Measurements from ENCODE around the gene TSPAN15. TPM values are rescaled to one million over a fixed set of nuclear protein-coding genes. Genes with fewer than 3 reads are reported as not detected.
"Not testable (repeated sequence)": the region's sequence is repeated elsewhere in the genome, so short reads cannot be mapped to it uniquely, and the experiment has no call there.

The TSPAN15 gene
- polyA plus RNA-seq, 1 donor = 69.4 TPM

GRCh38 chr10:69502589-69502988 is 51.3 kb downstream of the TSPAN15 start:
- no peak for DNase-seq

GRCh38 chr10:69503001-69503895 is 52.0 kb downstream of the TSPAN15 start:
- DNase-seq = no peak

GRCh38 chr10:69503896-69504265 is 52.6 kb downstream of the TSPAN15 start:
- no peak for DNase-seq

- DNase-seq = no peak
Measured at GRCh38 chr10:69504576-69505250, 53.4 kb downstream of the TSPAN15 start.

- no peak for DNase-seq
Measured at GRCh38 chr10:69505636-69506318, 54.5 kb downstream of the TSPAN15 start.

GRCh38 chr10:69506487-69506833 is 55.2 kb downstream of the TSPAN15 start:
- DNase-seq = no peak

- DNase-seq = no peak
Measured at GRCh38 chr10:69506834-69507713, 55.8 kb downstream of the TSPAN15 start.

- DNase-seq = no peak
Measured at GRCh38 chr10:69508738-69509340, 57.6 kb downstream of the TSPAN15 start.

- DNase-seq = no peak
Measured at GRCh38 chr10:69512901-69513300, 61.6 kb downstream of the TSPAN15 start.

GRCh38 chr10:69513617-69514016 is 62.4 kb downstream of the TSPAN15 start:
- DNase-seq = no peak

GRCh38 chr10:69515699-69516259 is 64.5 kb downstream of the TSPAN15 start:
- DNase-seq = peak; percentile 41

GRCh38 chr10:69516316-69516715 is 65.1 kb downstream of the TSPAN15 start:
- no peak for DNase-seq

GRCh38 chr10:69516796-69517195 is 65.5 kb downstream of the TSPAN15 start:
- DNase-seq = no peak

GRCh38 chr10:69517271-69517848 is 66.1 kb downstream of the TSPAN15 start:
- no peak for DNase-seq

- no peak for DNase-seq
Measured at GRCh38 chr10:69527961-69528360, 76.7 kb downstream of the TSPAN15 start.

GRCh38 chr10:69533658-69534057 is 82.4 kb downstream of the TSPAN15 start:
- DNase-seq = no peak

GRCh38 chr10:69536521-69536920 is 85.3 kb downstream of the TSPAN15 start:
- not testable (repeated sequence) for DNase-seq

- no peak for DNase-seq
Measured at GRCh38 chr10:69537449-69537848, 86.2 kb downstream of the TSPAN15 start.

- DNase-seq = no peak
Measured at GRCh38 chr10:69538461-69538860, 87.2 kb downstream of the TSPAN15 start.

GRCh38 chr10:69541463-69541862 is 90.2 kb downstream of the TSPAN15 start:
- DNase-seq = no peak

- no peak for DNase-seq
Measured at GRCh38 chr10:69549959-69550358, 98.7 kb downstream of the TSPAN15 start.

All from left kidney (tissue), 2 donors.